Measurements from ENCODE around the gene RNF125.

DNA sequence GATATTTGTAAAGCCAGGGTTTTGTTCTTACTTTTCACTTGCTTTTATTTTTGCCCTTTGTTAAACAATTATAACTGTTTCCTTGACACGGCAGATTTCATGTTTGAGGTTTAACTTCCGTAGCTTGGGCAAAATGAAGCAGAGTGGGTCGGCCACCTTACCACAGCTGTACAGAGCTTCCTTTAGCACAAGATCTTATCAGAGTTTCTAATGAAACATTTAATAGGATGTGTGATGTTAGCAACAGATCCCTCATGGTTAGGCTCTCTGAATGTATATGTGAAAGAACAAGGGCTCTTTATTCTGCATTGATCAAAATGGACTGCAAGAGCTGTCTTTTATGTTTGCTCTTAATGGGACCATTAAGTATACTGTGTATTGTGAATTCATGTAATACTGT, 22.3 kb downstream of the RNF125 start:
- no peak for TF ChIP-seq CTCF (IDR thresholded peaks at IDR 0.05; ENCODE audit: low read depth, low read length)
- no peak for TF ChIP-seq EZH2phosphoT487 (IDR thresholded peaks at IDR 0.05; ENCODE audit: low read depth)

Data from OCI-LY3 (cell line).